GM19452 (cell line): ENCODE results near the gene ELMO1.

ENCODE experiments used
- ATAC-seq: cut with Tn5 transposase; IDR thresholded peaks from one replicate; pipeline ENCODE4 v1.9.1; 2021; ENCODE audit not compliant: unreplicated experiment

ELMO1 gene

GRCh38 chr7:37432281-37432920, 16.3 kb downstream of the ELMO1 start:
- no peak for ATAC-seq

- no peak for ATAC-seq
These were observed 17.3 kb downstream of the ELMO1 start for GRCh38 chr7:37431413-37431812.

GRCh38 chr7:37430640-37431039, 18.0 kb downstream of the ELMO1 start:
- no peak for ATAC-seq

GRCh38 chr7:37430171-37430570, 18.5 kb downstream of the ELMO1 start:
- no peak for ATAC-seq

- ATAC-seq = no peak
These were observed 19.3 kb downstream of the ELMO1 start for GRCh38 chr7:37429435-37429791.

- ATAC-seq = no peak
These were observed 19.8 kb downstream of the ELMO1 start for GRCh38 chr7:37428681-37429434.

GRCh38 chr7:37427276-37427940, 21.3 kb downstream of the ELMO1 start:
- no peak for ATAC-seq

GRCh38 chr7:37425498-37425897, 23.2 kb downstream of the ELMO1 start:
- ATAC-seq = no peak

GRCh38 chr7:37424995-37425394, 23.7 kb downstream of the ELMO1 start:
- ATAC-seq = no peak

GRCh38 chr7:37424521-37424920, 24.1 kb downstream of the ELMO1 start:
- no peak for ATAC-seq

- ATAC-seq = no peak
These were observed 26.7 kb downstream of the ELMO1 start for GRCh38 chr7:37421861-37422500.

- no peak for ATAC-seq
These were observed 27.5 kb downstream of the ELMO1 start for GRCh38 chr7:37420946-37421695.

GRCh38 chr7:37419496-37419895, 29.2 kb downstream of the ELMO1 start:
- no peak for ATAC-seq

GRCh38 chr7:37418381-37418780, 30.3 kb downstream of the ELMO1 start:
- ATAC-seq = no peak

GRCh38 chr7:37417107-37417474, 31.6 kb downstream of the ELMO1 start:
- no peak for ATAC-seq

- ATAC-seq = no peak
These were observed 32.1 kb downstream of the ELMO1 start for GRCh38 chr7:37416378-37417106.

GRCh38 chr7:37415629-37416028, 33.0 kb downstream of the ELMO1 start:
- no peak for ATAC-seq

- no peak for ATAC-seq
These were observed 34.2 kb downstream of the ELMO1 start for GRCh38 chr7:37414352-37414983.

- ATAC-seq = no peak
These were observed 37.1 kb downstream of the ELMO1 start for GRCh38 chr7:37411444-37412034.
